Neutrophil (primary cell): Measurements from ENCODE around the gene HEYL.

Source experiments
- H3K27ac ChIP-seq: fragments of 200-600 bp; sonication (generic); 2 replicates; pipeline ENCODE4 v1.5.1; 2016; ENCODE audit warnings: mild to moderate bottlenecking, moderate library complexity
- H3K27me3 ChIP-seq: fragments of 200-600 bp; sonication (generic); 2 replicates; pipeline ENCODE4 v1.6.0; 2016; ENCODE audit warnings: mild to moderate bottlenecking
- H3K36me3 ChIP-seq: fragments of 200-600 bp; sonication (generic); 2 replicates; pipeline ENCODE4 v1.5.1; 2017
- H3K4me1 ChIP-seq, 2 experiments: fragments of 200-600 bp in 1 of 2; sonication (generic) in 1 of 2; 1 replicate in 1 of 2; 2 replicates in 1 of 2; pipeline versions ENCODE4 v1.5.1 to v1.6.1; 2013 to 2016; ENCODE audit warnings: low read depth in 1 of 2, low read length in 1 of 2, mild to moderate bottlenecking in 1 of 2, moderate library complexity in 1 of 2; ENCODE audit not compliant: control insufficient read depth in 1 of 2, insufficient read depth in 1 of 2
- H3K4me3 ChIP-seq, 2 experiments: fragments of 200-600 bp in 1 of 2; sonication (generic) in 1 of 2; 1 replicate in 1 of 2; 2 replicates in 1 of 2; pipeline ENCODE4 v1.5.1; 2013 to 2016; ENCODE audit warnings: low read depth in 1 of 2, low read length in 1 of 2, mild to moderate bottlenecking in 1 of 2, moderate library complexity in 1 of 2
- H3K9me3 ChIP-seq: fragments of 200-600 bp; sonication (generic); 2 replicates; pipeline ENCODE4 v1.5.1; 2016
- CTCF ChIP-seq: fragments of 200-600 bp; sonication (generic); IDR thresholded peaks from 2 replicates; pipeline ENCODE4 v1.5.1; 2016; ENCODE audit warnings: antibody characterized with exemption

The HEYL gene

GRCh38 chr1:39679821-39680220 is 40.4 kb upstream of the HEYL start:
- no peak for TF ChIP-seq CTCF
- Histone ChIP-seq H3K27me3 (peaks cover 65% of the 10 kb centered on the region), H3K4me3 (no peak overlapping the region)

DNA sequence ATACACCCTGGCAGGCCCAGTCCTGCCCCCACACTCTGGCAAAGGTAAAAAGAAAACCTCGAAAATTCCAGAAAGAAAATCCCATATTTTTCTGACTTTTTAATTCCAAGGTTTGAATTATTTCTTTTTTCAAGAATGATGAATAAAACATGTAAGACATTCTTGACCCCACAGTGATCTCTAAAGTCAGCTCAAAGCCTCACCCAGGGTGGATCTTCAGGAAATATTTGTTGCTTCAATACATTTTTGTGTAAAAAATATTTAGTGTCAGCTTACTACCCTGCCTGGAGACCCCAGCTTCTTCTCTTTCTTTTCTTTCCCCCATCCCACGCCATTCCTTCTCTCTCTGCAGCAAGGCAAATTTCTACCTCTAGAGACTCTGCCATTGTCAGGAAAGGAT is 39.4 kb upstream of the HEYL start:
- H3K4me3 ChIP-seq: no peak overlapping the region
- no peak overlapping the region for H3K27ac ChIP-seq
- H3K36me3 ChIP-seq: no peaks in the 10 kb centered on the region
- no peaks in the 10 kb centered on the region for H3K9me3 ChIP-seq
- H3K27me3 ChIP-seq: peaks cover 65% of the 10 kb centered on the region
- no peak for TF ChIP-seq CTCF
- peaks cover 9 to 13% of the 10 kb centered on the region in 2 experiments for H3K4me1 ChIP-seq

More at GRCh38 chr1:39679821-39680220, 40.4 kb upstream of the HEYL start:
- Histone ChIP-seq H3K36me3 (no peaks in the 10 kb centered on the region), H3K27ac (no peak overlapping the region), H3K4me1 (peaks cover 9 to 13% of the 10 kb centered on the region in 2 experiments), H3K9me3 (no peaks in the 10 kb centered on the region)

- H3K9me3 ChIP-seq: no peaks in the 10 kb centered on the region
- no peak overlapping the region for H3K4me3 ChIP-seq
- no peak for TF ChIP-seq CTCF
- H3K27ac ChIP-seq: no peak overlapping the region
- H3K36me3 ChIP-seq: no peaks in the 10 kb centered on the region
- peaks cover 65% of the 10 kb centered on the region for H3K27me3 ChIP-seq
- H3K4me1 ChIP-seq: peaks cover 9 to 10% of the 10 kb centered on the region in 2 experiments
Measured at GRCh38 chr1:39677645-39678044, 38.2 kb upstream of the HEYL start.

GRCh38 chr1:39676948-39677548 is 37.6 kb upstream of the HEYL start:
- no peaks in the 10 kb centered on the region for H3K36me3 ChIP-seq
- H3K4me1 ChIP-seq: peaks cover 14% of the 10 kb centered on the region in 2 experiments
- peaks cover 65% of the 10 kb centered on the region for H3K27me3 ChIP-seq
- no peak overlapping the region for H3K27ac ChIP-seq
- H3K9me3 ChIP-seq: no peaks in the 10 kb centered on the region
- H3K4me3 ChIP-seq: no peak overlapping the region
- no peak for TF ChIP-seq CTCF

- peaks cover 3% of the 10 kb centered on the region for H3K9me3 ChIP-seq
- TF ChIP-seq CTCF: no peak
- H3K27me3 ChIP-seq: peaks cover 65% of the 10 kb centered on the region
- no peak overlapping the region for H3K4me3 ChIP-seq
- no peaks in the 10 kb centered on the region for H3K36me3 ChIP-seq
- H3K27ac ChIP-seq: no peak overlapping the region
- H3K4me1 ChIP-seq: peaks cover 19 to 24% of the 10 kb centered on the region in 2 experiments
Measured at GRCh38 chr1:39675220-39675619, 35.8 kb upstream of the HEYL start.
